ENCODE data around the gene TMEM131L. TPM values are rescaled to one million over a fixed set of nuclear protein-coding genes. Genes with fewer than 3 reads are reported as not detected.

TMEM131L gene
- total and polyA plus RNA-seq, 2 donors (not counting 3 experiments of a cell fraction or from before 2014, with no cell fraction given): 7.7 to 21.2 TPM

GRCh38 chr4:153520801-153521329 is 54.7 kb downstream of the TMEM131L start:
- Histone ChIP-seq H2AFZ (ENCODE audit: low read depth, low read length) (no peak overlapping the region), H3K79me2 (ENCODE audit: control insufficient read depth, insufficient read depth, low read length) (no peaks in the 10 kb centered on the region), H3K27me3 (ENCODE audit: control insufficient read depth in 2 of 2, insufficient read depth in 2 of 2, low read length in 2 of 2) (no peaks in the 10 kb centered on the region), H3K4me3 (replicated peaks in 1 of 3; ENCODE audit: insufficient read depth in 1 of 3, low read depth in 1 of 3, low read length in 3 of 3) (no peak overlapping the region), H3K9me1 (replicated peaks; ENCODE audit: control insufficient read depth, extremely low read depth, insufficient read depth, low read length) (no peaks in the 10 kb centered on the region), H3K4me1 (ENCODE audit: control insufficient read depth, extremely low read depth, insufficient read depth, low read length) (no peaks in the 10 kb centered on the region), H3K36me3 (ENCODE audit: control insufficient read depth in 2 of 2, extremely low read depth in 1 of 2, insufficient read depth in 2 of 2, low read length in 2 of 2) (no peaks in the 10 kb centered on the region), H3K9ac (replicated peaks; ENCODE audit: extremely low read depth, insufficient read depth, low read length) (no peak overlapping the region), H3K4me2 (ENCODE audit: insufficient read depth, low read length) (no peak overlapping the region), H3K9me3 (replicated peaks; ENCODE audit: control insufficient read depth, insufficient read depth, low read length) (no peaks in the 10 kb centered on the region), H3K27ac (ENCODE audit: insufficient read depth, low read depth, low read length) (no peak overlapping the region), H4K20me1 (replicated peaks; ENCODE audit: control insufficient read depth, extremely low read depth, insufficient read depth, low read length) (no peaks in the 10 kb centered on the region)
- dilution Hi-C loops (cut with MboI; ENCODE audit: extremely low pct_ligation_motif_present, low sequenced_read_pairs): no loop called here
- intact Hi-C loops (cut with micrococcal nuclease): no loop called here
- DNase-seq (ENCODE audit: low read depth, low spot score): no peak
- CTCF ChIA-PET: interaction anchor here (0.6 to 0.8 kb wide), 2 partner anchors 52 to 55 kb away, joined by 3 read pairs; partner anchors contain the start of gene TMEM131L
- POLR2A ChIA-PET: no interaction called here
- no TSS peak for BruUV-seq (replicated peaks)
- TF ChIP-seq CTCF (IDR thresholded peaks at IDR 0.05; ENCODE audit: extremely low read depth in 1 of 2, insufficient read depth in 1 of 2, low read depth in 1 of 2, low read length in 2 of 2) (no peak), GATA2 (IDR thresholded peaks at IDR 0.05; ENCODE audit: insufficient read depth, insufficient read length, low read depth, low read length) (no peak), MYC (IDR thresholded peaks at IDR 0.05; ENCODE audit: low read depth, low read length) (no peak), JUN (IDR thresholded peaks at IDR 0.05; ENCODE audit: borderline replicate concordance, insufficient read depth, insufficient read length, low read depth) (no peak), POLR2A (IDR thresholded peaks at IDR 0.05; ENCODE audit: low read depth, low read length) (no peak), EZH2 (IDR thresholded peaks at IDR 0.05; ENCODE audit: borderline replicate concordance, low read depth, low read length, severe bottlenecking) (no peak), POLR2AphosphoS5 (IDR thresholded peaks at IDR 0.05; ENCODE audit: insufficient read depth, low read depth, low read length) (no peak), FOS (IDR thresholded peaks at IDR 0.05; ENCODE audit: borderline replicate concordance, insufficient read depth, low read length) (no peak)
- TF ChIP-seq, protein P1, sequence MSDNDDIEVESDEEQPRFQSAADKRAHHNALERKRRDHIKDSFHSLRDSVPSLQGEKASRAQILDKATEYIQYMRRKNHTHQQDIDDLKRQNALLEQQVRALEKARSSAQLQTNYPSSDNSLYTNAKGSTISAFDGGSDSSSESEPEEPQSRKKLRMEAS (IDR thresholded peaks at IDR 0.05; ENCODE audit: insufficient read depth, insufficient read length): no peak
- no peak for FAIRE-seq

Data from endothelial cell of umbilical vein (primary cell).